ENCODE measurements around the gene MYO5B. TPM values are rescaled to one million over a fixed set of nuclear protein-coding genes. Genes with fewer than 3 reads are reported as not detected.

The MYO5B gene
- total RNA-seq, 1 donor from 2014 or later: 31.3 TPM

DNA sequence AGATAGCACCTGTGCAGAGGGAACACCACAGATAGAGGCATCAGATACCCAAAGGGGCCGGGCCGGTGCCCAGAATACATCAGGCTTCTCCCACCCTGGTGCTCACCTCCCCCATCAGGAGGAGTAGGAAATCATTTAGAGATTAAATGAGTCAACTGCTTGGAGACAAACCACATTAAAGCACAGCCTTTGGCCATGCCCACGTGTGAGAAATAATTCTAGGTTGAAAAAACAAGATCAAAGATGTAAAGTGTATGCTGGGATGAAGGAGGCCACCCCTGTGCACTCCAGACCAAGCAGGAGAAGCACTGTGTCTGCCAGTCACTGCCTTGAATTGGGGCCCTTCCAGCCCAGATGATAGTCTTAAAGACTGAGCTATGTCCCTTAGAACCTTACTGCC is 228.9 kb downstream of the MYO5B start:
- TF ChIP-seq, protein P1, sequence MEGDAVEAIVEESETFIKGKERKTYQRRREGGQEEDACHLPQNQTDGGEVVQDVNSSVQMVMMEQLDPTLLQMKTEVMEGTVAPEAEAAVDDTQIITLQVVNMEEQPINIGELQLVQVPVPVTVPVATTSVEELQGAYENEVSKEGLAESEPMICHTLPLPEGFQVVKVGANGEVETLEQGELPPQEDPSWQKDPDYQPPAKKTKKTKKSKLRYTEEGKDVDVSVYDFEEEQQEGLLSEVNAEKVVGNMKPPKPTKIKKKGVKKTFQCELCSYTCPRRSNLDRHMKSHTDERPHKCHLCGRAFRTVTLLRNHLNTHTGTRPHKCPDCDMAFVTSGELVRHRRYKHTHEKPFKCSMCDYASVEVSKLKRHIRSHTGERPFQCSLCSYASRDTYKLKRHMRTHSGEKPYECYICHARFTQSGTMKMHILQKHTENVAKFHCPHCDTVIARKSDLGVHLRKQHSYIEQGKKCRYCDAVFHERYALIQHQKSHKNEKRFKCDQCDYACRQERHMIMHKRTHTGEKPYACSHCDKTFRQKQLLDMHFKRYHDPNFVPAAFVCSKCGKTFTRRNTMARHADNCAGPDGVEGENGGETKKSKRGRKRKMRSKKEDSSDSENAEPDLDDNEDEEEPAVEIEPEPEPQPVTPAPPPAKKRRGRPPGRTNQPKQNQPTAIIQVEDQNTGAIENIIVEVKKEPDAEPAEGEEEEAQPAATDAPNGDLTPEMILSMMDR (IDR thresholded peaks at IDR 0.05; ENCODE audit: insufficient read depth, low read length, severe bottlenecking): no peak
- H3K36me3 ChIP-seq (ENCODE audit: control insufficient read depth, insufficient read depth, low read length): no peaks in the 10 kb centered on the region
- DNase-seq (ENCODE audit: low read depth): no peak
- no peak overlapping the region for H3K4me3 ChIP-seq (ENCODE audit: low read depth, low read length)
- no peaks in the 10 kb centered on the region for H3K27me3 ChIP-seq (ENCODE audit: control insufficient read depth, insufficient read depth, low read length)
- no peak for FAIRE-seq

DNA sequence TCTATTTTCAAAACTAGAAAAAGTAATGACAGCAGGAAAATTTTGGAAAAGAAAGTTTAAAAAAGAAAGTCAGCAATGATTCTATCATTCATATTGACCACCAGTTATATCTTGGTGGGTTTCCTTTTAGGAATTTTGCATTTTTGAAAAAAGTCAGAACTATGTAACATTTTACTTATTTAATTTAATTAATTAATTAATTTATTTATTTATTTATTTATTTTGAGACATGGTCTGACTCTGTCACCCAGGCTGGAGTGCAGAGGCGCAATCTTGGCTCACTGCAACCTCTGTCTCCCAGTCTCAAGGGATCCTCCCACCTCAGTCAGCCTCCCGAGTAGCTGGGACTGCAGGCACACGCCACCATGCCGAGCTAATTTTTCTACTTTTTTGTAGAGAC is 231.7 kb downstream of the MYO5B start:
- Histone ChIP-seq H3K4me3 (ENCODE audit: low read depth, low read length) (no peak overlapping the region), H3K36me3 (ENCODE audit: control insufficient read depth, insufficient read depth, low read length) (no peaks in the 10 kb centered on the region), H3K27me3 (ENCODE audit: control insufficient read depth, insufficient read depth, low read length) (no peaks in the 10 kb centered on the region)
- no peak for DNase-seq (ENCODE audit: low read depth)
- FAIRE-seq: no peak
- TF ChIP-seq, protein P1 (IDR thresholded peaks at IDR 0.05; ENCODE audit: insufficient read depth, low read length, severe bottlenecking): no peak

DNA sequence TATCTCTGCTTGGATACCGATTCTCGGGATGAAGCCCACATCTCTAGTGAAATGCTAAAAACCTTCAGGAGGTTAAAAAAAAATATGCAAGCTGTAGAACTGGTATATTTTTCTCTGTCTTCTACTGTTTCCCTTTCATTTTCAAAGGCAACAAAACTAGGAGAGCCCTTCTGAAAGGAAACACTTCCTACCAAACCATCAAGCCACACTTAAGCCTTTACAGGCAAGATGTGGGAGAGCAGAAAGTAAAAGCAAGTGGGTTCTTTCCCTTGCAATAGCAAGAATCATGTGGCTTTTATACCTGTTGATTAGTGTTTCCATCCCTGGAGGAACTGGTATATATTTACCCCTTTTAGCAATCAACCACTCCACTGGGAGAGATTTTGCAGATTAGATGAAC is 233.7 kb downstream of the MYO5B start:
- FAIRE-seq (no peak), DNase-seq (ENCODE audit: low read depth) (no peak)
- Histone ChIP-seq H3K36me3 (ENCODE audit: control insufficient read depth, insufficient read depth, low read length) (no peaks in the 10 kb centered on the region), H3K27me3 (ENCODE audit: control insufficient read depth, insufficient read depth, low read length) (no peaks in the 10 kb centered on the region), H3K4me3 (ENCODE audit: low read depth, low read length) (no peak overlapping the region)
- TF ChIP-seq, protein P1 (IDR thresholded peaks at IDR 0.05; ENCODE audit: insufficient read depth, low read length, severe bottlenecking): no peak

DNA sequence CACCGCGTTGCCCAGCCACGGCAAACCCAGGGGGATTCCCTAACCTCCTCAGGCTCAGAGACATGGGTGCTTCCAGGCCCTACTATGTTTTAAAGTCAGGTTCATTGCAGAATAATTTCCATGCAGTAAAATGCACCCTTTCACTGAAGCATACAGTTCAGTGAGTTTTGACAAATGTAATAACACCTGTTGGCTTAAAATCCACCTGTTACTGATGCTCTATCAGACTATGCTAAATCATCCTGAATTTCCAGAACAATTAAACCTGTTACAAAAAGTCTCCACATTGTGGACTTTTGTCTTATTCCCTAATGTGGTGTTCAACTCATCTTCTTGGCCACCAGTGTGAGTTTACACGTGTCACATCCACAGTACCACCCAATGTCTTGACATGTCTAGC is 234.6 kb downstream of the MYO5B start:
- H3K36me3 ChIP-seq (ENCODE audit: control insufficient read depth, insufficient read depth, low read length): no peaks in the 10 kb centered on the region
- FAIRE-seq (no peak), DNase-seq (ENCODE audit: low read depth) (no peak)
- no peaks in the 10 kb centered on the region for H3K27me3 ChIP-seq (ENCODE audit: control insufficient read depth, insufficient read depth, low read length)
- TF ChIP-seq, protein P1 (IDR thresholded peaks at IDR 0.05; ENCODE audit: insufficient read depth, low read length, severe bottlenecking): no peak
- no peak overlapping the region for H3K4me3 ChIP-seq (ENCODE audit: low read depth, low read length)

DNA sequence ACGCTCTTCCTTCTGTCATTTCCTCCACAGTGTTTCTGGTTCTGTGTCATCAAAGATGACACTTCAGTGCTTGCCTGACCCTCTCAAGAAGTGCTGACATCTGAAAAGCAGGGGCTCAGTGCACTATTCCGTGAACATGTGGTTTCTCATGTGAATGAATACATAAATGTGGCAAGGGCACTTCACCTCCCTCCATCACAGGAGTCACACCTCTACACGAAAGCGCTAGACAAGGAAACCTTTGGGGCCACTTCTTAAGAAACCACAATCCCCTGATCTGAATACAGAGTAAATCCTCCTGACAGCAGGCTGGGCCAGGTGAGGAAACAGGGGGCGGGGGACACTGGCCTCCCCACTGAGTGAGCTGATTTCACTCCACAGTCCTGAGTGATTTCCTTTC is 235.8 kb downstream of the MYO5B start:
- Histone ChIP-seq H3K4me3 (ENCODE audit: low read depth, low read length) (no peak overlapping the region), H3K27me3 (ENCODE audit: control insufficient read depth, insufficient read depth, low read length) (no peaks in the 10 kb centered on the region), H3K36me3 (ENCODE audit: control insufficient read depth, insufficient read depth, low read length) (no peaks in the 10 kb centered on the region)
- peak; percentile 64 for FAIRE-seq
- TF ChIP-seq, protein P1 (IDR thresholded peaks at IDR 0.05; ENCODE audit: insufficient read depth, low read length, severe bottlenecking): no peak
- DNase-seq (ENCODE audit: low read depth): no peak

DNA sequence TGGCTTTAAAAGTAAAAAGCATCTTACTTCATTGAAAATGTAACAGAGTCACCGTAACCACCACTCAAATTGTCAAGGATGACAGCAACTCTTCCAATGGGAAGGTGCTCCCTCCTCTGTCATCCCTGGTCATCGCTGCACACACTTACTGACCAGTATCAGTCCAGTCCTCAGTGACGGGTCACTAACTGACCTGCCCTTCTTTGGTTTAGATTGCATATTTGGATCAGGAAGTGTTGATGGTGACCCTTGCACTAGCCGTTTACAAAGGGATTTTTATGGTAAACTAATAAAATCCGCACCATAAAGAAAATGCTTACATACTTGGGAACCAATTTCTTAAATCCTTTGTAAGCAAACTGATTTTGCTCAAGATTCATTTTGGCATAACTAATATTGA is 239.7 kb downstream of the MYO5B start:
- Histone ChIP-seq H3K36me3 (ENCODE audit: control insufficient read depth, insufficient read depth, low read length) (no peaks in the 10 kb centered on the region), H3K27me3 (ENCODE audit: control insufficient read depth, insufficient read depth, low read length) (no peaks in the 10 kb centered on the region), H3K4me3 (ENCODE audit: low read depth, low read length) (no peak overlapping the region)
- DNase-seq (ENCODE audit: low read depth): no peak
- TF ChIP-seq, protein P1 (IDR thresholded peaks at IDR 0.05; ENCODE audit: insufficient read depth, low read length, severe bottlenecking): no peak
- FAIRE-seq: no peak
